Keratinocyte (primary cell): ENCODE measurements around the gene OGDH.

Experiments
- CTCF ChIP-seq, 3 experiments: IDR thresholded peaks in 1 of 3; conservative IDR thresholded peaks in 1 of 3; optimal IDR thresholded peaks in 1 of 3; 2 replicates in 2 of 3; 3 replicates in 1 of 3; pipeline versions ENCODE3 to v1.5.1; 2011; ENCODE audit warnings: low read length in 3 of 3, mild to moderate bottlenecking in 3 of 3, moderate library complexity in 2 of 3, control low read depth in 1 of 3, inconsistent platforms in 1 of 3; ENCODE audit not compliant: insufficient read depth in 2 of 3; ENCODE audit errors: extremely low read depth in 1 of 3
- EZH2 ChIP-seq: IDR thresholded peaks from one replicate; pipeline ENCODE4 v1.6.1; 2012; ENCODE audit warnings: inconsistent platforms, mild to moderate bottlenecking, low read length, moderate library complexity

- TF ChIP-seq CTCF (optimal IDR thresholded peaks at IDR 0.05 in 1 of 3, IDR thresholded peaks at IDR 0.05 in 1 of 3, conservative IDR thresholded peaks at IDR 0.05 in 1 of 3; ENCODE audit: extremely low read depth in 1 of 3, insufficient read depth in 2 of 3, low read length in 3 of 3), result no peak
- TF ChIP-seq EZH2, result no peak
Measured at GRCh38 chr7:44724276-44724675, 117.8 kb downstream of the OGDH start.
